ENCODE measurements around the gene PSMA8. TPM values are rescaled to one million over a fixed set of nuclear protein-coding genes. Genes with fewer than 3 reads are reported as not detected.

PSMA8 gene
- total RNA-seq, 4 donors from 2014 or later = not detected

- no peak for TF ChIP-seq CTCF (IDR thresholded peaks at IDR 0.05)
- no peak for TF ChIP-seq POLR2A (IDR thresholded peaks at IDR 0.05)
- no peak for TF ChIP-seq EP300 (IDR thresholded peaks at IDR 0.05)
- Histone ChIP-seq H3K9me3 (no peaks in the 10 kb centered on the region), H3K4me1 (no peaks in the 10 kb centered on the region), H3K27me3 (no peaks in the 10 kb centered on the region), H3K4me3 (no peak overlapping the region), H3K27ac (no peak overlapping the region), H3K36me3 (no peaks in the 10 kb centered on the region)
- 31 to 60% methylated on average over 2 of the region's 2 CpGs for WGBS, 2 donors
- DNase-seq (ENCODE audit: low spot score in 2 of 2) = no peak
These were observed 41.8 kb downstream of the PSMA8 start for GRCh38 chr18:26175481-26175880.

DNA sequence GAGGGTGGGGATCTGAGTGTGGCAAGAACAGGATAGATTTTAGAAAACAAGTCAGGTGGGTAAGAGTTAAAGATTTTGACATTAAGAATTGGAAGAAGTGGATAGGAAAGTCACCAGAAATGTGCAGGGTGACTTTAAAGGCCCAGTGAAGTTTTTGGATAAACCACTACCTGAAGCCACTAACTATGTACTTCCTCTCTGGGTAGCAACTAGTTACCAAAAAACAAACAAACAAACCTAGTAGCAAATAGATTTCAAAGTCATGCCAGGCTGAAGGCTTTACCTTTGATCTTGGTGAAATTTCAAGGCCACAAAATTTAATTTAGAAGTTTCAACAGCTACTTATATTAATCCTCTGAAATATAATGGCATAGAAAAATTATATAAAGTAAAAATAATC lies 42.5 kb downstream of the PSMA8 start:
- H3K9me3 ChIP-seq = no peaks in the 10 kb centered on the region
- no peaks in the 10 kb centered on the region for H3K4me1 ChIP-seq
- no peak overlapping the region for H3K4me3 ChIP-seq
- H3K27ac ChIP-seq = no peak overlapping the region
- DNase-seq (ENCODE audit: low spot score in 2 of 2) = no peak
- no peaks in the 10 kb centered on the region for H3K36me3 ChIP-seq
- TF ChIP-seq CTCF (IDR thresholded peaks at IDR 0.05) = no peak
- no peak for TF ChIP-seq EP300 (IDR thresholded peaks at IDR 0.05)
- TF ChIP-seq POLR2A (IDR thresholded peaks at IDR 0.05) = no peak
- H3K27me3 ChIP-seq = no peaks in the 10 kb centered on the region

GRCh38 chr18:26181343-26181826 lies 47.7 kb downstream of the PSMA8 start:
- no peak overlapping the region for H3K4me3 ChIP-seq
- TF ChIP-seq POLR2A (IDR thresholded peaks at IDR 0.05) (no peak), EP300 (IDR thresholded peaks at IDR 0.05) (no peak), CTCF (IDR thresholded peaks at IDR 0.05) (no peak)
- no peak overlapping the region for H3K27ac ChIP-seq
- no peaks in the 10 kb centered on the region for H3K9me3 ChIP-seq
- no peak for DNase-seq (ENCODE audit: low spot score in 2 of 2)
- 88 to 92% methylated on average over 7 of the region's 7 CpGs for WGBS, 2 donors
- no peaks in the 10 kb centered on the region for H3K27me3 ChIP-seq
- no peaks in the 10 kb centered on the region for H3K36me3 ChIP-seq
- no peaks in the 10 kb centered on the region for H3K4me1 ChIP-seq

DNA sequence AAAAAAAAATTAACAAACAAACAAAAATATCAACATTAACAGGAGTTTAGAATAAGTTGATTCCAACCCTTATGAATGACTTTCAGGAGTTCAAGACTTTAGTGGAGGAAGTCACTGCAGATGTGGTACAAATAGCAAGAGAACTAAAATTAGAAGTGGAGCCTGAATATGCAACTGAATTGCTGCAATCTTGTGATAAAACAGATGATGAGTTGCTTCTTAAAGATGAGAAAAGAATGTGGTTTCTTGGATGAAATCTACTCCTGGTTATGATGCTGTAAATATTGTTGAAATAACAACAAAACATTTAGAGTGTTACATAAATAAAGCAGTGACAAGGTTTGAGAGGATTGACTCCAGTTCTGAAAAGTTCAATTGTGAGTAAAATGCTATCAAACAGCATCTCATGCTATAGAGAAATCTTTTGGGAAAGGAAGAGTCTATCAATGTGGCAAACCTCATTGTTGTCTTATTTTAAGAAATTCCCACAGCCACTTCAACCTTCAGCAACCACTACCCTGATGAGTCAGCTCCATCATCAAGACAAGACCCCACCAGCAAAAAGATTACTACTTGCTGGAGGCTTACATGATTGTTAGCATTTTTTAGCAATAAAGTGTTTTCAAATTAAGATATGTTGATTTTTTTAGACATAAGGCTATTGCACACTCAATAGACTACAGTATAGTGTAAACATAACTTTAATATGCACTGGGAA lies 49.9 kb downstream of the PSMA8 start:
- Histone ChIP-seq H3K27ac (no peak overlapping the region), H3K9me3 (no peaks in the 10 kb centered on the region), H3K4me3 (no peak overlapping the region), H3K4me1 (no peaks in the 10 kb centered on the region), H3K27me3 (no peaks in the 10 kb centered on the region), H3K36me3 (no peaks in the 10 kb centered on the region)
- no peak for DNase-seq (ENCODE audit: low spot score in 2 of 2)
- no peak for TF ChIP-seq CTCF (IDR thresholded peaks at IDR 0.05)
- no peak for TF ChIP-seq POLR2A (IDR thresholded peaks at IDR 0.05)
- TF ChIP-seq EP300 (IDR thresholded peaks at IDR 0.05) = no peak

GRCh38 chr18:26185267-26185666 lies 51.6 kb downstream of the PSMA8 start:
- no peak overlapping the region for H3K4me3 ChIP-seq
- no peaks in the 10 kb centered on the region for H3K27me3 ChIP-seq
- H3K36me3 ChIP-seq = no peaks in the 10 kb centered on the region
- DNase-seq (ENCODE audit: low spot score in 2 of 2) = no peak
- H3K9me3 ChIP-seq = no peaks in the 10 kb centered on the region
- H3K27ac ChIP-seq = no peak overlapping the region
- no peak for TF ChIP-seq CTCF (IDR thresholded peaks at IDR 0.05)
- no peak for TF ChIP-seq EP300 (IDR thresholded peaks at IDR 0.05)
- TF ChIP-seq POLR2A (IDR thresholded peaks at IDR 0.05) = no peak
- no peaks in the 10 kb centered on the region for H3K4me1 ChIP-seq
- 74 to 75% methylated on average over 2 of the region's 2 CpGs for WGBS, 2 donors
